Testis (tissue), 3 donors: ENCODE results near the gene ZNF319. TPM values are rescaled to one million over a fixed set of nuclear protein-coding genes. Genes with fewer than 3 reads are reported as not detected.
A peak's percentile ranks its signal among the peaks of the same experiment; 100 is the strongest.

ENCODE experiments used
- DNase-seq: peaks from one replicate; pipeline ENCODE4 v3.0.0-alpha.2; 2019
- H3K27ac ChIP-seq, 2 donors: fragments of 200-600 bp; sonication (generic); one replicate each; pipeline ENCODE4 v1.5.1; 2019
- H3K27me3 ChIP-seq: fragments of 200-600 bp; sonication (generic); one replicate; pipeline ENCODE4 v1.5.1; 2019
- H3K36me3 ChIP-seq: fragments of 200-600 bp; sonication (generic); one replicate; pipeline ENCODE4 v1.5.1; 2017; ENCODE audit warnings: low read depth; ENCODE audit errors: missing control alignments
- H3K4me1 ChIP-seq: fragments of 200-600 bp; sonication (generic); one replicate; pipeline ENCODE4 v1.5.1; 2019
- H3K4me3 ChIP-seq, 2 donors: fragments of 200-600 bp; sonication (generic); one replicate each; pipeline ENCODE4 v1.5.1; 2017 to 2019
- H3K9me3 ChIP-seq: fragments of 200-600 bp; sonication (generic); one replicate; pipeline ENCODE4 v1.5.1; 2017
- CTCF ChIP-seq, 3 experiments: fragments of 450-650 bp in 2 of 3; fragments of 200-600 bp in 1 of 3; sonication (generic) in 1 of 3; IDR thresholded peaks; one replicate each; pipeline ENCODE4 v1.5.1; 2016 to 2019; ENCODE audit warnings: antibody characterized with exemption in 3 of 3, mild to moderate bottlenecking in 2 of 3, moderate library complexity in 1 of 3
- POLR2A ChIP-seq: fragments of 450-650 bp; IDR thresholded peaks from one replicate; pipeline ENCODE4 v1.6.1; 2017; ENCODE audit warnings: antibody characterized with exemption, mild to moderate bottlenecking, moderate library complexity
- WGBS, 2 donors: methylation state at CpG; one replicate each; pipeline ENCODE4 v1.1.5; 2018; 5-methylcytosine and 5-hydroxymethylcytosine counted together
- intact Hi-C: fragments of 100-400 bp; cut with DNase I; formaldehyde crosslinking; loops from one replicate; pipeline ENCODE4 v1.15.1; 2023; ENCODE audit warnings: low total_unique reads
- polyA plus RNA-seq: library from polyadenylated mRNA; stranded (reverse); fragments of 350-450 nt; fragmentation: Illumina TruSeq; extraction: RNeasy Lipid Tissue Mini Kit (QIAGEN cat#74804); gene quantifications from one replicate; pipeline ENCODE4 v1.2.3, GENCODE V29; 2014; ENCODE audit warnings: low read depth, low replicate concordance; ENCODE audit not compliant: insufficient read depth
- total RNA-seq, 2 donors: library from RNA; depleted of rRNA; stranded (reverse); fragments of >200 nt; gene quantifications; one replicate each; pipeline ENCODE4 v1.2.3, GENCODE V29; 2016

ZNF319 gene
- total and polyA plus RNA-seq, 3 donors from 2014 or later: 10.4 to 12.1 (median 11.2) TPM

GRCh38 chr16:57977418-57978069 is 22.9 kb downstream of the ZNF319 start:
- intact Hi-C loops: no loop called here
- H3K9me3 ChIP-seq: no peaks in the 10 kb centered on the region
- no peak for DNase-seq
- H3K27me3 ChIP-seq: no peaks in the 10 kb centered on the region
- no peak overlapping the region for H3K27ac ChIP-seq
- H3K4me3 ChIP-seq: no peak overlapping the region
- 65 to 88% methylated on average over 5 to 12 of the region's 12 CpGs for WGBS, 2 donors
- no peak for TF ChIP-seq CTCF (IDR thresholded peaks at IDR 0.05)
- TF ChIP-seq POLR2A: no peak
- no peaks in the 10 kb centered on the region for H3K36me3 ChIP-seq
- H3K4me1 ChIP-seq: peaks cover 6% of the 10 kb centered on the region

- Histone ChIP-seq H3K27me3 (no peaks in the 10 kb centered on the region), H3K27ac (no peak overlapping the region), H3K4me3 (no peak overlapping the region), H3K4me1 (peaks cover 6% of the 10 kb centered on the region), H3K36me3 (no peaks in the 10 kb centered on the region), H3K9me3 (no peaks in the 10 kb centered on the region)
- TF ChIP-seq CTCF (IDR thresholded peaks at IDR 0.05) (no peak), POLR2A (no peak)
- peak; percentile 55 for DNase-seq
- intact Hi-C loops: no loop called here
- WGBS, 2 donors: 47 to 50% methylated on average over 2 of the region's 2 CpGs
Measured at GRCh38 chr16:57976331-57976796, 24.1 kb downstream of the ZNF319 start.

- 76 to 80% methylated on average over 4 of the region's 4 CpGs for WGBS, 2 donors
- no peak overlapping the region for H3K4me3 ChIP-seq
- intact Hi-C loops: no loop called here
- H3K27me3 ChIP-seq: no peaks in the 10 kb centered on the region
- no peak for DNase-seq
- H3K4me1 ChIP-seq: peaks cover 6% of the 10 kb centered on the region
- H3K9me3 ChIP-seq: no peaks in the 10 kb centered on the region
- H3K36me3 ChIP-seq: no peaks in the 10 kb centered on the region
- H3K27ac ChIP-seq: no peak overlapping the region
- TF ChIP-seq POLR2A: no peak
- no peak for TF ChIP-seq CTCF (IDR thresholded peaks at IDR 0.05)
Measured at GRCh38 chr16:57972306-57972705, 28.2 kb downstream of the ZNF319 start.

GRCh38 chr16:57971848-57972247 is 28.6 kb downstream of the ZNF319 start:
- DNase-seq: no peak
- WGBS, 2 donors: 82 to 88% methylated on average over 1 of the region's 1 CpG
- Histone ChIP-seq H3K36me3 (no peaks in the 10 kb centered on the region), H3K9me3 (no peaks in the 10 kb centered on the region), H3K27ac (no peak overlapping the region), H3K4me3 (no peak overlapping the region), H3K27me3 (no peaks in the 10 kb centered on the region), H3K4me1 (peaks cover 6% of the 10 kb centered on the region)
- intact Hi-C loops: no loop called here
- TF ChIP-seq CTCF (IDR thresholded peaks at IDR 0.05) (no peak), POLR2A (no peak)

GRCh38 chr16:57970970-57971369 is 29.5 kb downstream of the ZNF319 start, which contains the start of gene CNGB1:
TSS of gene CNGB1 (minus strand) at chr16:57971128. CDS start at chr16:57967286, 3,842 bp downstream.
- Histone ChIP-seq H3K27me3 (no peaks in the 10 kb centered on the region), H3K4me1 (peaks cover 3% of the 10 kb centered on the region), H3K27ac (no peak within 1 kb of the TSS), H3K4me3 (no peak within 1 kb of the TSS), H3K36me3 (no peaks in the 10 kb centered on the region), H3K9me3 (no peaks in the 10 kb centered on the region)
- no peak for DNase-seq
- 82 to 92% methylated on average over 6 of the region's 6 CpGs for WGBS, 2 donors
- no peak for TF ChIP-seq POLR2A
- TF ChIP-seq CTCF (IDR thresholded peaks at IDR 0.05): no peak
- intact Hi-C loops: no loop called here
